Measurements from ENCODE around the gene TENM4.

TENM4 gene

GRCh38 chr11:79189601-79190000, 251.2 kb downstream of the TENM4 start:
- ATAC-seq (replicated peaks; ENCODE audit: extremely low read depth, poor library complexity, severe bottlenecking) (no peak), DNase-seq (ENCODE audit: low spot score in 2 of 2) (no peak)
- Mint-ChIP-seq H3K4me1 (no peaks in the 10 kb centered on the region), H3K36me3 (ENCODE audit: insufficient read depth) (no peaks in the 10 kb centered on the region), H3K27ac (ENCODE audit: low read depth) (no peak overlapping the region), H3K9me3 (peaks cover 6% of the 10 kb centered on the region), H3K27me3 (no peaks in the 10 kb centered on the region), H3K4me3 (no peak overlapping the region)

- peaks cover 6% of the 10 kb centered on the region for H3K9me3 Mint-ChIP-seq
- H3K27me3 Mint-ChIP-seq = no peaks in the 10 kb centered on the region
- ATAC-seq (replicated peaks; ENCODE audit: extremely low read depth, poor library complexity, severe bottlenecking) (no peak), DNase-seq (ENCODE audit: low spot score in 2 of 2) (no peak)
- H3K27ac Mint-ChIP-seq (ENCODE audit: low read depth) = no peak overlapping the region
- H3K36me3 Mint-ChIP-seq (ENCODE audit: insufficient read depth) = no peaks in the 10 kb centered on the region
- no peaks in the 10 kb centered on the region for H3K4me1 Mint-ChIP-seq
- H3K4me3 Mint-ChIP-seq = no peak overlapping the region
These were observed 251.8 kb downstream of the TENM4 start for GRCh38 chr11:79189055-79189454.

DNA sequence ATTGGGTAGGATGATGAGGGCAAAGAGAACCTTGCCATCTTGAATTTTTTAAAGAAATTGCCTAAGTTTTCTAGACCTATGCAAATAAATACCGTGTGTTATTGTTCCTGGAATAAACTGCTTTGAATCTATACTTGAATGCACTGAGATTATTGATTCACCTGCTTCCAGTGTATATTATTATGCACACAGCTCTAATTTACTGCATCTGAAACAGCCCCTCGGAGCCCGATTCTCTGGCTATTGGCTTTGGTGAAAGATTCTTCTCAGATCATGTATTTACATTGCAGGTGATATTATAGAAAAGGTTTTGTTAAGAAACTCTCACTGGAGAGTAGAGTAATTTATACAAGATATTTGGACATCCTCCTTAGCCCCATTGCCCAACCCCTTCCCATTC, 254.2 kb downstream of the TENM4 start:
- Mint-ChIP-seq H3K27ac (ENCODE audit: low read depth) (no peak overlapping the region), H3K4me3 (no peak overlapping the region), H3K27me3 (no peaks in the 10 kb centered on the region), H3K9me3 (peaks cover 6% of the 10 kb centered on the region), H3K36me3 (ENCODE audit: insufficient read depth) (no peaks in the 10 kb centered on the region), H3K4me1 (no peaks in the 10 kb centered on the region)
- no peak for DNase-seq (ENCODE audit: low spot score in 2 of 2)
- ATAC-seq (replicated peaks; ENCODE audit: extremely low read depth, poor library complexity, severe bottlenecking) = no peak

GRCh38 chr11:79185351-79185750, 255.5 kb downstream of the TENM4 start:
- no peaks in the 10 kb centered on the region for H3K27me3 Mint-ChIP-seq
- no peaks in the 10 kb centered on the region for H3K36me3 Mint-ChIP-seq (ENCODE audit: insufficient read depth)
- no peaks in the 10 kb centered on the region for H3K4me1 Mint-ChIP-seq
- H3K27ac Mint-ChIP-seq (ENCODE audit: low read depth) = no peak overlapping the region
- ATAC-seq (replicated peaks; ENCODE audit: extremely low read depth, poor library complexity, severe bottlenecking) (no peak), DNase-seq (ENCODE audit: low spot score in 2 of 2) (no peak)
- H3K9me3 Mint-ChIP-seq = peaks cover 6% of the 10 kb centered on the region
- H3K4me3 Mint-ChIP-seq = no peak overlapping the region

DNA sequence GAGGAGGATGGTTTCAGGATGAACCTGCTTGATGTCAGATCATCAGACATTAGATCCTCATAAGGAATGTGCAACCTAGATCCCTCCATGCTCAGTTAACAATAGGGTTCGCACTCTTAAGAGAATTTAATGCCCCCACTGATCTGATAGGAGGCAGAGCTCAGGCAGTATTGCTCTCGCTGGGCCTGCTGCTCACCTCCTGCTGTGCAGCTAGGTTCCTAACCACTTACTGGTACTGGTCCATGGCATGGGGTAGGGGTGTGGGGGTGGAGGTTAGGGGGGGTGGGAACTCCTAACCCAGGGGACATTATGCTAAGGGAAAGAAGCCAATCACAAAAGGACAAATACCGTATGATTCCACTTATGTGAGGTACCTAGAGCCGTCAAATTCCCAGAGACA, 256.5 kb downstream of the TENM4 start:
- DNase-seq (ENCODE audit: low spot score in 2 of 2) (no peak), ATAC-seq (replicated peaks; ENCODE audit: extremely low read depth, poor library complexity, severe bottlenecking) (no peak)
- no peak overlapping the region for H3K4me3 Mint-ChIP-seq
- no peaks in the 10 kb centered on the region for H3K4me1 Mint-ChIP-seq
- no peaks in the 10 kb centered on the region for H3K27me3 Mint-ChIP-seq
- no peaks in the 10 kb centered on the region for H3K36me3 Mint-ChIP-seq (ENCODE audit: insufficient read depth)
- H3K27ac Mint-ChIP-seq (ENCODE audit: low read depth) = no peak overlapping the region
- peaks cover 6% of the 10 kb centered on the region for H3K9me3 Mint-ChIP-seq

DNA sequence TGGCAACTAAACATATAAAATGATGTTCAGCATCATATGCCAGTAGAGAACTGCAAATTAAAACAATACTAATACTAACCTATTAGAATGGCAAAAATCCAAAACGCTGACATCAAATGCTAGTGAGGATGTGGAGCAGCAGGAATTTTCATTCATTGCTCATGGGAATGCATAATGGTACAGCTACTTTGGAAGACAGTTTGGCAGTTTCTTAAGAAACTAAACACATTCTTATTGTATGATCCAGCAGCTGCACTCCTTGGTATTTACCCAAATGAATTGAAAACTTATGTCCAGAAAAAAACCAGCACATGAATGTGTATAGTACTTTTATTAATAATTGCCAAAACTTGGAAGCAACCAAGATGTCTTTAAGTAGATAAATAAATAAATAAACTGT, 258.0 kb downstream of the TENM4 start:
- Mint-ChIP-seq H3K9me3 (peaks cover 2% of the 10 kb centered on the region), H3K27ac (ENCODE audit: low read depth) (no peak overlapping the region), H3K4me3 (no peak overlapping the region), H3K27me3 (peaks cover 2% of the 10 kb centered on the region), H3K36me3 (ENCODE audit: insufficient read depth) (no peaks in the 10 kb centered on the region), H3K4me1 (no peaks in the 10 kb centered on the region)
- no peak for DNase-seq (ENCODE audit: low spot score in 2 of 2)
- no peak for ATAC-seq (replicated peaks; ENCODE audit: extremely low read depth, poor library complexity, severe bottlenecking)

- Mint-ChIP-seq H3K9me3 (peaks cover 9% of the 10 kb centered on the region), H3K27me3 (peaks cover 12% of the 10 kb centered on the region), H3K27ac (ENCODE audit: low read depth) (no peak overlapping the region), H3K4me1 (no peaks in the 10 kb centered on the region), H3K4me3 (no peak overlapping the region), H3K36me3 (ENCODE audit: insufficient read depth) (no peaks in the 10 kb centered on the region)
- ATAC-seq (replicated peaks; ENCODE audit: extremely low read depth, poor library complexity, severe bottlenecking) (no peak), DNase-seq (ENCODE audit: low spot score in 2 of 2) (no peak)
These were observed 261.7 kb downstream of the TENM4 start for GRCh38 chr11:79179087-79179486.

GRCh38 chr11:79174045-79175008, 266.5 kb downstream of the TENM4 start:
- Mint-ChIP-seq H3K9me3 (peaks cover 9% of the 10 kb centered on the region), H3K4me1 (no peaks in the 10 kb centered on the region), H3K27me3 (peaks cover 12% of the 10 kb centered on the region), H3K27ac (ENCODE audit: low read depth) (no peak overlapping the region), H3K36me3 (ENCODE audit: insufficient read depth) (no peaks in the 10 kb centered on the region), H3K4me3 (no peak overlapping the region)
- DNase-seq (ENCODE audit: low spot score in 2 of 2) (no peak), ATAC-seq (replicated peaks; ENCODE audit: extremely low read depth, poor library complexity, severe bottlenecking) (no peak)

- ATAC-seq (replicated peaks; ENCODE audit: extremely low read depth, poor library complexity, severe bottlenecking) (no peak), DNase-seq (ENCODE audit: low spot score in 2 of 2) (no peak)
- Mint-ChIP-seq H3K27me3 (peaks cover 12% of the 10 kb centered on the region), H3K9me3 (peaks cover 9% of the 10 kb centered on the region), H3K4me3 (no peak overlapping the region), H3K36me3 (ENCODE audit: insufficient read depth) (no peaks in the 10 kb centered on the region), H3K4me1 (no peaks in the 10 kb centered on the region), H3K27ac (ENCODE audit: low read depth) (no peak overlapping the region)
These were observed 267.2 kb downstream of the TENM4 start for GRCh38 chr11:79173615-79174014.

- Mint-ChIP-seq H3K36me3 (ENCODE audit: insufficient read depth) (no peaks in the 10 kb centered on the region), H3K9me3 (peaks cover 12% of the 10 kb centered on the region), H3K27me3 (no peaks in the 10 kb centered on the region), H3K4me1 (no peaks in the 10 kb centered on the region), H3K27ac (ENCODE audit: low read depth) (no peak overlapping the region), H3K4me3 (no peak overlapping the region)
- ATAC-seq (replicated peaks; ENCODE audit: extremely low read depth, poor library complexity, severe bottlenecking) = no peak
- DNase-seq (ENCODE audit: low spot score in 2 of 2) = no peak
These were observed 270.5 kb downstream of the TENM4 start for GRCh38 chr11:79170321-79170720.

- Mint-ChIP-seq H3K4me3 (no peak overlapping the region), H3K27me3 (no peaks in the 10 kb centered on the region), H3K27ac (ENCODE audit: low read depth) (no peak overlapping the region), H3K9me3 (peaks cover 12% of the 10 kb centered on the region), H3K4me1 (no peaks in the 10 kb centered on the region), H3K36me3 (ENCODE audit: insufficient read depth) (no peaks in the 10 kb centered on the region)
- no peak for ATAC-seq (replicated peaks; ENCODE audit: extremely low read depth, poor library complexity, severe bottlenecking)
- no peak for DNase-seq (ENCODE audit: low spot score in 2 of 2)
These were observed 272.2 kb downstream of the TENM4 start for GRCh38 chr11:79168530-79169110.

DNA sequence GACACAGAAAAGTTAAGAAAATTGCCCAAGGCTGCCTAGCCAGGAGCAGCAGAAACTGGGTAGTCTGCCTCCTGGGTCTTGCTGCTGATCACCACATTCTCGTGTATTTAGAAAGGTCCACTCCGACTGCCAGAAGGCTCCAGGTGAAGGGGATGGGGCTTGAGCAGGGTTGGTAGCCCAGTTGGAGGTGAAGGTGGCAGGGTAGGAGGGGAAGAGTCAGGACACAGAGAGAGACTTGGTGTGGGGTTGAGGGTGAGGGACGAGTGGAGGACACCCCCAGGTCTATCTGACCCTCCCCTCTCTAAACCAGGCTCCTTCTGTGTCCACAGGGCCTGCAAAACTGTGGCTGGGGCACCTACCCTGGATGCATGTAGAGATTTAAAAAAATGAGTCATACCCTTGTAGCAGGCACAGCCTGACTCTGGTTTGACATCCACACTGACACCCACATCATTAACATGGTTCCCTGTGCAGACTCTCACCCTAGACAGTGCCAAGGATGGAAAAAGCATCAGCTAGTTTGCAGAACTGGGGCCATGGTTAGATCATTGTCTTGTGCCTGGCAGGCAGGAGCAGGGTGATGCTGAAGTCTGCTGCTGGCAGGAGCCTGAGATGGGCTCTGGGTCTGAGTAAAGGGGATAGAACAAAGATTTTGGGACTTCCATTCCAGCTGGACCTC, 273.2 kb downstream of the TENM4 start:
- ATAC-seq (replicated peaks; ENCODE audit: extremely low read depth, poor library complexity, severe bottlenecking) = no peak

GRCh38 chr11:79165908-79166307, 274.9 kb downstream of the TENM4 start:
- Mint-ChIP-seq H3K36me3 (ENCODE audit: insufficient read depth) (no peaks in the 10 kb centered on the region), H3K4me1 (no peaks in the 10 kb centered on the region), H3K27ac (ENCODE audit: low read depth) (no peak overlapping the region), H3K4me3 (no peak overlapping the region), H3K27me3 (no peaks in the 10 kb centered on the region), H3K9me3 (peaks cover 12% of the 10 kb centered on the region)
- ATAC-seq (replicated peaks; ENCODE audit: extremely low read depth, poor library complexity, severe bottlenecking) = no peak
- no peak for DNase-seq (ENCODE audit: low spot score in 2 of 2)

More for the DNA sequence above, 273.2 kb downstream of the TENM4 start:
- DNase-seq (ENCODE audit: low spot score in 2 of 2) = no peak
- H3K27me3 Mint-ChIP-seq = no peaks in the 10 kb centered on the region
- no peaks in the 10 kb centered on the region for H3K36me3 Mint-ChIP-seq (ENCODE audit: insufficient read depth)
- H3K27ac Mint-ChIP-seq (ENCODE audit: low read depth) = no peak overlapping the region
- H3K4me1 Mint-ChIP-seq = no peaks in the 10 kb centered on the region
- no peak overlapping the region for H3K4me3 Mint-ChIP-seq
- H3K9me3 Mint-ChIP-seq = peaks cover 12% of the 10 kb centered on the region

Data from central memory CD8-positive, alpha-beta T cell (primary cell).